Measurements from ENCODE around the gene MICOS13.
"Not testable (repeated sequence)": the region's sequence is repeated elsewhere in the genome, so short reads cannot be mapped to it uniquely, and the experiment has no call there.

MICOS13 gene

GRCh38 chr19:5700455-5701092 is 20.3 kb upstream of the MICOS13 start:
- DNase-seq (ENCODE audit: low read depth in 3 of 3) = no peak

- no peak for DNase-seq (ENCODE audit: low read depth in 3 of 3)
These were observed 18.5 kb upstream of the MICOS13 start for GRCh38 chr19:5698635-5699422.

- DNase-seq (ENCODE audit: low read depth in 3 of 3) = no peak
These were observed 17.7 kb upstream of the MICOS13 start for GRCh38 chr19:5697890-5698634.

GRCh38 chr19:5697022-5697889 is 16.9 kb upstream of the MICOS13 start:
- no peak for DNase-seq (ENCODE audit: low read depth in 3 of 3)

GRCh38 chr19:5696196-5697021 is 16.1 kb upstream of the MICOS13 start:
- no peak for DNase-seq (ENCODE audit: low read depth in 3 of 3)

- DNase-seq (ENCODE audit: low read depth in 3 of 3) = no peak
These were observed 15.4 kb upstream of the MICOS13 start for GRCh38 chr19:5695649-5696195.

GRCh38 chr19:5694956-5695648 is 14.8 kb upstream of the MICOS13 start:
- DNase-seq (ENCODE audit: low read depth in 3 of 3) = no peak

GRCh38 chr19:5694167-5694955 is 14.0 kb upstream of the MICOS13 start:
- no peak for DNase-seq (ENCODE audit: low read depth in 3 of 3)

GRCh38 chr19:5693195-5694166 is 13.2 kb upstream of the MICOS13 start:
- no peak for DNase-seq (ENCODE audit: low read depth in 3 of 3)

- DNase-seq (ENCODE audit: low read depth in 3 of 3) = no peak
These were observed 12.4 kb upstream of the MICOS13 start for GRCh38 chr19:5692723-5693194.

GRCh38 chr19:5691822-5692722 is 11.8 kb upstream of the MICOS13 start:
- DNase-seq (ENCODE audit: low read depth in 3 of 3) = no peak

GRCh38 chr19:5690955-5691821 is 10.9 kb upstream of the MICOS13 start:
- peak in 1 of 3 donors; percentile 52 for DNase-seq (ENCODE audit: low read depth in 3 of 3)

GRCh38 chr19:5690125-5690954 is 10.0 kb upstream of the MICOS13 start, which contains the start of gene RPL36:
RPL36 (plus strand) TSS chr19:5690295; CDS start chr19:5690508, 213 bp downstream.
- DNase-seq (ENCODE audit: low read depth in 3 of 3) = peak; percentile 98 to 99 (median 98)

- DNase-seq (ENCODE audit: low read depth in 3 of 3) = not testable (repeated sequence)
These were observed 8.1 kb upstream of the MICOS13 start for GRCh38 chr19:5688262-5688881.

Data from stimulated activated CD4-positive, alpha-beta T cell treated with anti-CD3 and anti-CD28 coated beads, TNF-alpha, amount 100 ng/mL, for 48 hours (primary cell).